Measurements from ENCODE around the gene ARPIN.
"Not testable (repeated sequence)": the region's sequence is repeated elsewhere in the genome, so short reads cannot be mapped to it uniquely, and the experiment has no call there.

DNA sequence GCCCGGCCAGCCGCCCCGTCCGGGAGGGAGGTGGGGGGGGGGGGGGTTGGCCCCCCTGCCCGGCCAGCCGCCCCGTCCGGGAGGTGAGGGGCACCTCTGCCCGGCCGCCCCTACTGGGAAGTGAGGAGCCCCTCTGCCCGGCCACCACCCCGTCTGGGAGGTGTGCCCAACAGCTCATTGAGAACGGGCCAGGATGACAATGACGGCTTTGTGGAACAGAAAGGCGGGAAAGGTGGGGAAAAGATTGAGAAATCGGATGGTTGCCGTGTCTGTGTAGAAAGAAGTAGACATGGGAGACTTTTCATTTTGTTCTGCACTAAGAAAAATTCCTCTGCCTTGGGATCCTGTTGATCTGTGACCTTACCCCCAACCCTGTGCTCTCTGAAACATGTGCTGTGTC is 57.9 kb downstream of the ARPIN start:
- TF ChIP-seq, protein P1, sequence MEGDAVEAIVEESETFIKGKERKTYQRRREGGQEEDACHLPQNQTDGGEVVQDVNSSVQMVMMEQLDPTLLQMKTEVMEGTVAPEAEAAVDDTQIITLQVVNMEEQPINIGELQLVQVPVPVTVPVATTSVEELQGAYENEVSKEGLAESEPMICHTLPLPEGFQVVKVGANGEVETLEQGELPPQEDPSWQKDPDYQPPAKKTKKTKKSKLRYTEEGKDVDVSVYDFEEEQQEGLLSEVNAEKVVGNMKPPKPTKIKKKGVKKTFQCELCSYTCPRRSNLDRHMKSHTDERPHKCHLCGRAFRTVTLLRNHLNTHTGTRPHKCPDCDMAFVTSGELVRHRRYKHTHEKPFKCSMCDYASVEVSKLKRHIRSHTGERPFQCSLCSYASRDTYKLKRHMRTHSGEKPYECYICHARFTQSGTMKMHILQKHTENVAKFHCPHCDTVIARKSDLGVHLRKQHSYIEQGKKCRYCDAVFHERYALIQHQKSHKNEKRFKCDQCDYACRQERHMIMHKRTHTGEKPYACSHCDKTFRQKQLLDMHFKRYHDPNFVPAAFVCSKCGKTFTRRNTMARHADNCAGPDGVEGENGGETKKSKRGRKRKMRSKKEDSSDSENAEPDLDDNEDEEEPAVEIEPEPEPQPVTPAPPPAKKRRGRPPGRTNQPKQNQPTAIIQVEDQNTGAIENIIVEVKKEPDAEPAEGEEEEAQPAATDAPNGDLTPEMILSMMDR (IDR thresholded peaks at IDR 0.05; ENCODE audit: insufficient read depth, low read length), result not testable (repeated sequence)
- TF ChIP-seq POLR2AphosphoS5 (IDR thresholded peaks at IDR 0.05; ENCODE audit: low read depth), result not testable (repeated sequence)
